Measurements from ENCODE around the gene MED13L. TPM values are rescaled to one million over a fixed set of nuclear protein-coding genes. Genes with fewer than 3 reads are reported as not detected.

The MED13L gene
- total and polyA plus RNA-seq, 2 of the 4 experiments (the other 2 are of a cell fraction): 17.9 to 49.1 TPM

DNA sequence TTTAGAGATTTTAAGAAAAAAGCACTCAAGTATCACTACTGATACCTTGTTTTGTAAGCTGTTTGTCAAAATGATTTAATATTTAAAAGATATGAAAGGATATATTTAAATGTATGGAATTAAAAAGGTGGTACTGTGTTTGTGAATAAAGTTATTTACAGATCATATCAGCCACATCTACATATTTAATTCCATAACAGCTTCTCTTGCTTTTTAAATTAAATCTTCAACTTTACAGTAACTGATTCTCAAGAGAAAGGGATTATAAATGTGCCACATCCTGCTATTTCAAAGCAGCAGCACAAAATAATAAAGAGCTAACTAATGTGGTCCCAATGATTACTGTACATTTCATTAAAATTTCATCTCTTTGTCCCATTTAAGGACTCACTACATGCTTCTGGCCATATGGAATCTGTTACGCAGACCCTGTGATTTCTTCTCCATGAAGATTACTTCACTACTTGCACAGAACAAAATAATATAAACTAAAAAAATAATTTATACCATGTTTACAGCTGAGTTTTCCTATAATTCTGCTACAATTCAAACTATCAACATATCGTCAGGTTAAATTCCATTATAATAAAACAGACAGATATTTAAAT is 117.8 kb downstream of the MED13L start:
- POLR2A ChIA-PET (ENCODE audit: unreplicated experiment): no interaction called here
- H3K18ac ChIP-seq (ENCODE audit: low read depth, low read length): no peak overlapping the region
- TF ChIP-seq MXI1 (IDR thresholded peaks at IDR 0.05; ENCODE audit: borderline replicate concordance, low read depth, low read length) (no peak), RCOR1 (IDR thresholded peaks at IDR 0.05; ENCODE audit: insufficient replicate concordance, low read length) (no peak), SMC3 (IDR thresholded peaks at IDR 0.05; ENCODE audit: low read depth, low read length) (no peak), NFE2L2 (IDR thresholded peaks at IDR 0.05; ENCODE audit: low read depth, low read length) (no peak), RAD21 (IDR thresholded peaks at IDR 0.05; ENCODE audit: low read length) (no peak), BHLHE40 (IDR thresholded peaks at IDR 0.05; ENCODE audit: low read depth, low read length) (no peak), POLR2A (IDR thresholded peaks at IDR 0.05; ENCODE audit: low read depth, low read length) (no peak), CEBPB (IDR thresholded peaks at IDR 0.05; ENCODE audit: low read depth, low read length) (no peak), FOS (IDR thresholded peaks at IDR 0.05; ENCODE audit: low read depth, low read length) (no peak), CHD1 (IDR thresholded peaks at IDR 0.05; ENCODE audit: low read depth, low read length) (no peak)
- TF ChIP-seq, protein P1, sequence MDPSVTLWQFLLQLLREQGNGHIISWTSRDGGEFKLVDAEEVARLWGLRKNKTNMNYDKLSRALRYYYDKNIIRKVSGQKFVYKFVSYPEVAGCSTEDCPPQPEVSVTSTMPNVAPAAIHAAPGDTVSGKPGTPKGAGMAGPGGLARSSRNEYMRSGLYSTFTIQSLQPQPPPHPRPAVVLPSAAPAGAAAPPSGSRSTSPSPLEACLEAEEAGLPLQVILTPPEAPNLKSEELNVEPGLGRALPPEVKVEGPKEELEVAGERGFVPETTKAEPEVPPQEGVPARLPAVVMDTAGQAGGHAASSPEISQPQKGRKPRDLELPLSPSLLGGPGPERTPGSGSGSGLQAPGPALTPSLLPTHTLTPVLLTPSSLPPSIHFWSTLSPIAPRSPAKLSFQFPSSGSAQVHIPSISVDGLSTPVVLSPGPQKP (IDR thresholded peaks at IDR 0.05; ENCODE audit: borderline replicate concordance, low read depth, low read length): no peak
- TF ChIP-seq, protein P2, sequence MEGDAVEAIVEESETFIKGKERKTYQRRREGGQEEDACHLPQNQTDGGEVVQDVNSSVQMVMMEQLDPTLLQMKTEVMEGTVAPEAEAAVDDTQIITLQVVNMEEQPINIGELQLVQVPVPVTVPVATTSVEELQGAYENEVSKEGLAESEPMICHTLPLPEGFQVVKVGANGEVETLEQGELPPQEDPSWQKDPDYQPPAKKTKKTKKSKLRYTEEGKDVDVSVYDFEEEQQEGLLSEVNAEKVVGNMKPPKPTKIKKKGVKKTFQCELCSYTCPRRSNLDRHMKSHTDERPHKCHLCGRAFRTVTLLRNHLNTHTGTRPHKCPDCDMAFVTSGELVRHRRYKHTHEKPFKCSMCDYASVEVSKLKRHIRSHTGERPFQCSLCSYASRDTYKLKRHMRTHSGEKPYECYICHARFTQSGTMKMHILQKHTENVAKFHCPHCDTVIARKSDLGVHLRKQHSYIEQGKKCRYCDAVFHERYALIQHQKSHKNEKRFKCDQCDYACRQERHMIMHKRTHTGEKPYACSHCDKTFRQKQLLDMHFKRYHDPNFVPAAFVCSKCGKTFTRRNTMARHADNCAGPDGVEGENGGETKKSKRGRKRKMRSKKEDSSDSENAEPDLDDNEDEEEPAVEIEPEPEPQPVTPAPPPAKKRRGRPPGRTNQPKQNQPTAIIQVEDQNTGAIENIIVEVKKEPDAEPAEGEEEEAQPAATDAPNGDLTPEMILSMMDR (conservative IDR thresholded peaks at IDR 0.05; ENCODE audit: low read depth, low read length): no peak
- dilution Hi-C loops (cut with HindIII; ENCODE audit: low sequenced_read_pairs, unreplicated experiment) (no loop called here), in situ Hi-C loops (cut with MboI; ENCODE audit: low sequenced_read_pairs) (no loop called here), intact Hi-C loops (cut with micrococcal nuclease) (no loop called here)
- no peaks in the 10 kb centered on the region for H3K27me3 ChIP-seq (ENCODE audit: control insufficient read depth, insufficient read depth, low read length)
- no peak overlapping the region for H2AFZ ChIP-seq (replicated peaks; ENCODE audit: low read length, poor library complexity)
- H3K27ac ChIP-seq (ENCODE audit: insufficient read depth, low read length): no peak overlapping the region
- CTCF ChIA-PET: no interaction called here
- no peak for DNase-seq
- no TSS peak for BruUV-seq (replicated peaks)
- H3K9me1 ChIP-seq (ENCODE audit: insufficient read depth, low read length): peaks cover 20% of the 10 kb centered on the region
- no peak overlapping the region for H3K9ac ChIP-seq (ENCODE audit: low read depth, low read length)
- no peak overlapping the region for H2AK5ac ChIP-seq (ENCODE audit: low read depth, low read length)
- no peak overlapping the region for H2BK5ac ChIP-seq (ENCODE audit: low read depth, low read length, poor library complexity, severe bottlenecking)
- H3K9me3 ChIP-seq (ENCODE audit: control insufficient read depth, insufficient read depth, low read length): no peaks in the 10 kb centered on the region
- H4K8ac ChIP-seq (ENCODE audit: low read depth in 2 of 2, low read length in 2 of 2): no peak overlapping the region
- no peak overlapping the region for H3K23ac ChIP-seq (ENCODE audit: low read depth, low read length)
- H3K36me3 ChIP-seq (ENCODE audit: control insufficient read depth, insufficient read depth, low read length): no peaks in the 10 kb centered on the region
- WGBS, 2 experiments (ENCODE audit: extremely low coverage in 2 of 2, insufficient read length in 1 of 2): no CpG with 5 or more reads among the region's 2 CpGs
- no peak overlapping the region for H2BK20ac ChIP-seq (ENCODE audit: low read depth, low read length)
- no peak overlapping the region for H2AK9ac ChIP-seq (replicated peaks; ENCODE audit: low read depth, low read length, poor library complexity)
- no peak overlapping the region for H2BK120ac ChIP-seq (ENCODE audit: low read depth, low read length)
- H3K4me1 ChIP-seq (ENCODE audit: control insufficient read depth, insufficient read depth, low read length): peaks cover 11% of the 10 kb centered on the region
- H3K4ac ChIP-seq (ENCODE audit: low read depth, low read length): no peak overlapping the region
- H2BK15ac ChIP-seq (ENCODE audit: low read depth, low read length): no peak overlapping the region
- H3K4me3 ChIP-seq (ENCODE audit: insufficient read depth, low read depth, low read length): no peak overlapping the region
- H3K56ac ChIP-seq (ENCODE audit: extremely low read depth, insufficient read depth, low read length): no peak overlapping the region
- no peak overlapping the region for H3K4me2 ChIP-seq (ENCODE audit: low read depth, low read length)
- no peak for ATAC-seq (ENCODE audit: low read depth)
- H4K91ac ChIP-seq (ENCODE audit: insufficient read depth, low read depth, low read length): no peak overlapping the region
- no peak overlapping the region for H4K5ac ChIP-seq (ENCODE audit: low read depth, low read length)
- peaks cover 36 to 75% of the 10 kb centered on the region in 2 experiments for H3K79me1 ChIP-seq (ENCODE audit: low read depth in 1 of 2, low read length in 2 of 2)
- no peak overlapping the region for H3K14ac ChIP-seq (replicated peaks; ENCODE audit: low read depth, low read length)
- peaks cover 80% of the 10 kb centered on the region for H4K20me1 ChIP-seq (ENCODE audit: insufficient read depth, low read length)
